GM18505 (cell line): ENCODE results near the gene PPIB.

Experiments
- ATAC-seq: cut with Tn5 transposase; IDR thresholded peaks from one replicate; pipeline ENCODE4 v1.9.1; 2021; ENCODE audit not compliant: unreplicated experiment
- POLR2A ChIP-seq: IDR thresholded peaks from 4 replicates; pipeline ENCODE4 v1.6.1; 2011; ENCODE audit warnings: borderline replicate concordance; ENCODE audit not compliant: insufficient read depth, insufficient read length; ENCODE audit errors: extremely low read depth

PPIB gene

GRCh38 chr15:64162869-64163658, at the start of gene PPIB:
PPIB (minus strand) TSS chr15:64163022; CDS start chr15:64162986, 36 bp downstream.
- ATAC-seq, result peak; percentile 91

GRCh38 chr15:64211696-64212095, 48.9 kb upstream of the PPIB start:
- no peak for TF ChIP-seq POLR2A

More at GRCh38 chr15:64162869-64163658, at the start of gene PPIB:
- TF ChIP-seq POLR2A, result peak; percentile 95

GRCh38 chr15:64210371-64210770, 47.5 kb upstream of the PPIB start:
- TF ChIP-seq POLR2A, result no peak

More at GRCh38 chr15:64211696-64212095, 48.9 kb upstream of the PPIB start:
- ATAC-seq, result no peak

GRCh38 chr15:64209680-64210334, 47.0 kb upstream of the PPIB start:
- ATAC-seq, result no peak
- TF ChIP-seq POLR2A, result no peak

More at GRCh38 chr15:64210371-64210770, 47.5 kb upstream of the PPIB start:
- ATAC-seq, result no peak

- no peak for TF ChIP-seq POLR2A
- no peak for ATAC-seq
Observed at GRCh38 chr15:64205202-64205601, 42.4 kb upstream of the PPIB start.

- no peak for TF ChIP-seq POLR2A
- no peak for ATAC-seq
Observed at GRCh38 chr15:64197425-64197824, 34.6 kb upstream of the PPIB start.

GRCh38 chr15:64193971-64194370, 31.1 kb upstream of the PPIB start:
- ATAC-seq, result no peak
- no peak for TF ChIP-seq POLR2A

- no peak for ATAC-seq
Observed at GRCh38 chr15:64191971-64192830, 29.4 kb upstream of the PPIB start.

GRCh38 chr15:64187396-64188191, 24.8 kb upstream of the PPIB start:
- ATAC-seq, result no peak
- TF ChIP-seq POLR2A, result no peak

More at GRCh38 chr15:64191971-64192830, 29.4 kb upstream of the PPIB start:
- no peak for TF ChIP-seq POLR2A

- ATAC-seq, result no peak
- no peak for TF ChIP-seq POLR2A
Observed at GRCh38 chr15:64185146-64185911, 22.5 kb upstream of the PPIB start.

- ATAC-seq, result no peak
- no peak for TF ChIP-seq POLR2A
Observed at GRCh38 chr15:64182859-64183370, 20.1 kb upstream of the PPIB start.

GRCh38 chr15:64180235-64180824, 17.5 kb upstream of the PPIB start:
- no peak for ATAC-seq
- TF ChIP-seq POLR2A, result no peak
